Transverse colon (tissue), 4 donors: ENCODE data around the gene BCAS2. TPM values are rescaled to one million over a fixed set of nuclear protein-coding genes. Genes with fewer than 3 reads are reported as not detected.

ENCODE experiments used
- DNase-seq: peaks from one replicate; pipeline ENCODE4 v3.0.0-alpha.2; 2019
- H3K27ac ChIP-seq, 4 donors: fragments of 200-600 bp; sonication (generic); 2 replicates each; pipeline ENCODE4 v1.5.1; 2016 to 2018; ENCODE audit warnings: inconsistent platforms in 4 of 4
- H3K27me3 ChIP-seq: fragments of 200-600 bp; sonication (generic); 2 replicates; pipeline ENCODE4 v1.5.1; 2017; ENCODE audit warnings: inconsistent platforms
- H3K36me3 ChIP-seq, 4 donors: fragments of 200-600 bp; sonication (generic); 2 replicates each; pipeline ENCODE4 v1.5.1; 2017 to 2019; ENCODE audit warnings: inconsistent platforms in 4 of 4
- H3K4me1 ChIP-seq, 4 donors: fragments of 200-600 bp; sonication (generic); 2 replicates each; pipeline ENCODE4 v1.5.1; 2017 to 2020; ENCODE audit warnings: inconsistent platforms in 4 of 4
- H3K4me3 ChIP-seq, 4 donors: fragments of 200-600 bp; sonication (generic); 1 replicate in 1 of 4; 2 replicates in 3 of 4; pipeline versions ENCODE4 v1.5.1 to v1.6.1; 2017 to 2019; ENCODE audit warnings: inconsistent platforms in 4 of 4
- H3K9me3 ChIP-seq, 2 donors: fragments of 200-600 bp; sonication (generic); 2 replicates each; pipeline ENCODE4 v1.5.1; 2017 to 2019; ENCODE audit warnings: inconsistent platforms in 2 of 2
- CTCF ChIP-seq, 5 experiments: fragments of 200-600 bp in 3 of 5; fragments of 450-650 bp in 2 of 5; sonication (generic) in 3 of 5; IDR thresholded peaks; 1 replicate in 2 of 5; 2 replicates in 3 of 5; pipeline ENCODE4 v1.5.1; 2016 to 2017; ENCODE audit warnings: antibody characterized with exemption in 5 of 5, inconsistent platforms in 3 of 5, mild to moderate bottlenecking in 2 of 5, moderate library complexity in 1 of 5
- EP300 ChIP-seq: sonication (generic); formaldehyde crosslinking; IDR thresholded peaks from one replicate; pipeline ENCODE4 v1.6.1; 2017; ENCODE audit warnings: antibody characterized with exemption, low read depth
- POLR2A ChIP-seq: fragments of 450-650 bp; IDR thresholded peaks from one replicate; pipeline ENCODE4 v1.6.1; 2016; ENCODE audit warnings: antibody characterized with exemption, mild to moderate bottlenecking, moderate library complexity
- POLR2AphosphoS5 ChIP-seq, 3 donors: sonication (generic); formaldehyde crosslinking; IDR thresholded peaks; one replicate each; pipeline ENCODE4 v1.6.1; 2016; ENCODE audit warnings: antibody characterized with exemption in 3 of 3
- WGBS, 2 donors: methylation state at CpG; one replicate each; pipeline ENCODE4 v1.1.5; 2018; ENCODE audit warnings: low coverage in 1 of 2; 5-methylcytosine and 5-hydroxymethylcytosine counted together
- in situ Hi-C, 4 donors: fragments of 200-750 bp; cut with MboI; loops; one replicate each; pipeline versions ENCODE4 v1.15.0 to v1.15.1; 2017; ENCODE audit warnings: low sequenced_read_pairs in 3 of 4, low pct_ligation_motif_present in 1 of 4, low pct_unique_long_range_greater_than_20kb in 1 of 4
- intact Hi-C: fragments of 100-400 bp; cut with DNase I; formaldehyde crosslinking; loops from one replicate; pipeline ENCODE4 v1.15.1; 2023; ENCODE audit warnings: low total_unique reads
- total RNA-seq, 4 donors: library from RNA; depleted of rRNA; stranded (reverse); fragments of >200 nt; gene quantifications; one replicate each; pipeline ENCODE4 v1.1.0, GENCODE V29; 2016

Gene BCAS2
- total RNA-seq, 4 donors from 2014 or later, result 22.4 to 26.5 (median 24.5) TPM

GRCh38 chr1:114607223-114607622 lies 25.8 kb upstream of the BCAS2 start:
- in situ Hi-C loops (no loop called here), intact Hi-C loops (no loop called here)
- DNase-seq, result no peak
- Histone ChIP-seq H3K36me3 (no peaks in the 10 kb centered on the region), H3K27ac (no peak overlapping the region), H3K4me3 (no peak overlapping the region), H3K4me1 (no peaks in the 10 kb centered on the region), H3K9me3 (no peaks in the 10 kb centered on the region), H3K27me3 (no peaks in the 10 kb centered on the region)
- 85% methylated on average over 1 of the region's 1 CpG; no CpG with 5 or more reads in 1 of the 2 donors for WGBS, 2 donors
- TF ChIP-seq CTCF (IDR thresholded peaks at IDR 0.05) (no peak), EP300 (no peak)

GRCh38 chr1:114597949-114598348 lies 16.5 kb upstream of the BCAS2 start:
- intact Hi-C loops (no loop called here), in situ Hi-C loops (loop anchor here in 1 of 4 donors (25.0 kb wide), 1 partner anchor 114 kb away; the partner anchor contains the start of gene NRAS)
- DNase-seq, result no peak
- Histone ChIP-seq H3K4me3 (no peak overlapping the region), H3K9me3 (no peaks in the 10 kb centered on the region), H3K27me3 (no peaks in the 10 kb centered on the region), H3K4me1 (no peaks in the 10 kb centered on the region), H3K36me3 (no peaks in the 10 kb centered on the region), H3K27ac (no peak overlapping the region)
- WGBS, 2 donors, result 56 to 80% methylated on average over 1 of the region's 1 CpG
- TF ChIP-seq POLR2A, result no peak
- TF ChIP-seq EP300, result no peak
- no peak for TF ChIP-seq POLR2AphosphoS5 (IDR thresholded peaks at IDR 0.05)
- TF ChIP-seq CTCF (IDR thresholded peaks at IDR 0.05), result no peak

GRCh38 chr1:114595602-114596001 lies 14.2 kb upstream of the BCAS2 start:
- Histone ChIP-seq H3K27ac (no peak overlapping the region), H3K4me1 (no peaks in the 10 kb centered on the region), H3K27me3 (no peaks in the 10 kb centered on the region), H3K9me3 (no peaks in the 10 kb centered on the region), H3K4me3 (no peak overlapping the region), H3K36me3 (no peaks in the 10 kb centered on the region)
- in situ Hi-C loops (loop anchor here in 1 of 4 donors (25.0 kb wide), 1 partner anchor 117 kb away; the partner anchor contains the start of gene NRAS), intact Hi-C loops (loop anchor here (1.0 kb wide), 1 partner anchor 14 kb away; no protein-coding TSS in a partner anchor)
- no peak for TF ChIP-seq CTCF (IDR thresholded peaks at IDR 0.05)
- TF ChIP-seq POLR2AphosphoS5 (IDR thresholded peaks at IDR 0.05), result no peak
- no peak for TF ChIP-seq EP300
- no peak for TF ChIP-seq POLR2A
- DNase-seq, result no peak

GRCh38 chr1:114594046-114594445 lies 12.6 kb upstream of the BCAS2 start:
- no peaks in the 10 kb centered on the region for H3K36me3 ChIP-seq
- in situ Hi-C loops (loop anchor here in 1 of 4 donors (25.0 kb wide), 1 partner anchor 118 kb away; the partner anchor contains the start of gene NRAS), intact Hi-C loops (no loop called here)
- no peaks in the 10 kb centered on the region for H3K27me3 ChIP-seq
- 92 to 96% methylated on average over 2 to 3 of the region's 3 CpGs for WGBS, 2 donors
- H3K9me3 ChIP-seq, result no peaks in the 10 kb centered on the region
- H3K27ac ChIP-seq, result no peak overlapping the region
- no peak overlapping the region for H3K4me3 ChIP-seq
- no peak for DNase-seq
- H3K4me1 ChIP-seq, result no peaks in the 10 kb centered on the region
- no peak for TF ChIP-seq CTCF (IDR thresholded peaks at IDR 0.05)
- no peak for TF ChIP-seq POLR2A
- no peak for TF ChIP-seq POLR2AphosphoS5 (IDR thresholded peaks at IDR 0.05)
- TF ChIP-seq EP300, result no peak
